NCI-H774 (cell line): ENCODE data around the gene SORBS1.

ENCODE experiments used
- DNase-seq: peaks from one replicate; lab custom pipeline; 2025; lab: John Stamatoyannopoulos, UW

Gene SORBS1

DNA sequence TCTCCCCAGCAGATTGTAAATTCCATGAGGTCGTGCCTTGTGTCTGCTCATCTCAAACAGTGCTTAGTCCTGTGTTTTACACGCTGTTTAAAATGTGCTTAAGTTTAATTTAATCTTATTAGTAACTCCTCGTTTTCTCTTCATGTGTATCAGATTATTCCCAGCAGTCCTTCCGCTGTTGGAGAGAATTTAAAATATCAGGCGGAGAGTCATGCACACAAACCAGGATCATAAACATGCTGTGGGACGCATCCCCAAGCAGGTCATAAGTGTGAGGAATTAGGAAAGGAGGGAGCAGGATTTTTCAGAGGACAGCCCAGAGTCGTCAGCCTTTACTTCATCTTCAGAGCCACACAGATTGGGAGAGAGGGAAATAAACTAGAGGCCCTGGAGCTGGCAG lies 4.2 kb upstream of the SORBS1 start:
- DNase-seq, result no peak

DNA sequence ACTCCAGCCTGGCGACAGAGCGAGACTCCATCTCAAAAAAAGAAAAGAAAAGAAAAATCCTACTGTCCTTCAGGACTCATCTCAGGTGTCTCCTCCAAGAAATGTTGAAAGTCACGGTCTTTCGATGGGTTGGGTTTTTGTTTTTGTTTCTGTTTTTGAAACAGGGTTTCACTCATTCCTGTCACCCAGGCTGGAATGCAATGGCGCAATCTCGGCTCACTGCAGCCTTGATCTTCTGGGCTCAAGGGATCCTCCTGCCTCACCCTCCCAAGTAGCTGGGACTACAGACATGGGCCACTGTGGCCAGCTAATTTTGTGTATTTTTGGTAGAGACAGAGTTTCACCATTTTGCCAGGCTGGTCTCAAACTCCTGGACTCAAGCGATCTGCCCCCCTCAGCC lies 3.1 kb upstream of the SORBS1 start:
- no peak for DNase-seq

DNA sequence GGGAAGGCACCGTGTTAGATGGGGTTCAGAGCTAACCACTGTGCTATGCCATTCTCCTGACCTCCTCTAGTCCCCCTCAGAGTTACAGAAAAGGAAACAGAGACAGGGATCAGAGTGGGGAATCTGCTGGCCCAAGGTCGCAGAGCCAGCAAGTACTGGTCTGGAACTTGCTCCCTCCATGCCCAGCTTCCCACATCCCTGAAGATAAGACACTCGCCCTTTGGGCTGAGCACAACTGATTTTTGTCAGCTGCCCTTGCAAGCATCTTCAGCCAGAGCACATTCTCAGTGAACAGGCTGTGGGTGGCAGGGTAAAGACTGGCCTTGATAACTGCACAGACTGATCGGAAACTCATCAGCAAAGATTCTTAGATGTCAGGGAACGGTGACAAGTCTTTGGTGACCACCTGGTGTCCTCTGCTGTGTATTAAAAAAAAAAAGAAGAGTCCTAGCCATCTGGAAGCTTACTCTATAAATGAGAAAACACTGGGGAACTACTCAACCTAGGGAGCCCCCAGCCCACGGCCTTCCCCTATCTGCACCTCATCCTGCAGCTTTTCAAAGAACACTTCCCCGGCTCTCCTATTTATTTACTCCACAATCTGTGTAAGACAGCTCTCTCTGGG lies 1.3 kb upstream of the SORBS1 start:
- no peak for DNase-seq

DNA sequence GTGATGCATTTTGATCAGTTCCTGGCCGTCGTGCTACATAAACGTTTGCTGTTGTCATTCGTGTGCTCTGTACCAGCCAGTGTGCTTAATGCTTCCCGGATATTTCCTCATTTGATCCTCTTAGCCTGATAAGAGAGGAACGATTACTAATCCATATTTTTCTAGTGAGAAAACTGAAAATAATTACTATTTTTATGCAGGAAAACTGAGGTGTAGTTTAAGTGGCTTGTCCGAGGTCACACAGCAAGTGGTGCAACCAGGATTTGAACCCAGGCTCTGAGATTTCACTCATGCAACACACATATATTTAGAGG lies 650 bp upstream of the SORBS1 start:
- no peak for DNase-seq

DNA sequence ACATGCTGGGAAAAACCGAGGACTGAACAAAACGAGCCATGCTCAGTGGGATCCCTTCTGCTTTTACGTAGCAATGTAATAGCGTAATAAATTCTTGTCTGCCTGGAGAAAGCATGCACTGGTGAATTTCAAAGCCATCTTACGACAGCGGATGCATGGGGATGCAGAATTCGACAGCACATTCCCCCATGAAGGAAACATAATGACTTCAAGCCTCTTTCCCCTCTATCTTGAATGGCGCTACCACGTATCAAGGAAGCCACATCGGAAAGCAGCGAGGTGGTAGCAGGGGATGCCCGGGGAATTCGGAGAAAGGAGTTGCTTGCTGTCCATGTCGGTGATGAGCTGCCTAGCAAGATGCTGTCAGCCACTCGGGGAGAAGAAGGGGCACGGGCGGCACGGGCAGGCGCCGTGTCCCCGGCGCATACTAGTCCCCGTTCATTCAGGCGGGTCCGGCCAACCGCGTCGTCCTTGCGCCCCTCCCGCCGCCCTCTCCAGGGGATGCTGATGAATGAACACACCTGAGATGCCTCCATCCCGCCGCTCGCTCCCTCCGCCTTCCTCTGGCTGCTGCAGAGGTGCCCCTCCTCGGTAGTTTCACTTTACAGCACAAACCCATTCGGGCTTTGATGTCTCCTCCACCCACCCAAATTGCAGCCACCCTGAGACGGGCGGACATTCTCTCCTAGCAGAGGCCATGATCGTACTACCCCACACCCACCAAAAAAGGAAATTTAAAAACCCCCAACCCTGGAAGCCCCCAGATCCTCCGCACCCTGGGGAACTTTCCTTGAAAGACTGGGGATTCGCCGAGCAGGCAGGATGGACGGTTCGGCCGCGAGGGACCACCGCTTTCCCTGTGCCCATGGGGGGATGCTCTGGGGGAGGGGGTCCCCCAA lies 644 bp downstream of the SORBS1 start:
- DNase-seq, result no peak

DNA sequence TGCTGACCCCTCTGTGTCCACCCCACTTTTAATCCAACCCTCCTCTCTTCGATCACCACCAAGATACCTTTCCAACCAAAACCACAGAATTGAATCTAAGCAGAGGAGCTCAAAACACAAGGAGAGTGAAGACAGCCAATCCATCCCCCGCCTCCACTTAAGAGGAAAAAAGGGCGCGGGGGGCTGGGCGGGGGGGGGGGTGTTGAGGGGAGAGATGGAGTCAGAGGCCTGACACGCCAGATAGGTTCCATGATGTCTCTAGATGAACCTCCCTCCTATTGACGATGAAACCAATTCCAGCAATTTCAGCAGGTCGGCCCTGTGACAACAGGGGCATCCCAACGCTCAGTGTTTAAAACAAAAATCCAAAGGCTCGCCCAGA lies 1.3 kb downstream of the SORBS1 start:
- DNase-seq, result no peak

DNA sequence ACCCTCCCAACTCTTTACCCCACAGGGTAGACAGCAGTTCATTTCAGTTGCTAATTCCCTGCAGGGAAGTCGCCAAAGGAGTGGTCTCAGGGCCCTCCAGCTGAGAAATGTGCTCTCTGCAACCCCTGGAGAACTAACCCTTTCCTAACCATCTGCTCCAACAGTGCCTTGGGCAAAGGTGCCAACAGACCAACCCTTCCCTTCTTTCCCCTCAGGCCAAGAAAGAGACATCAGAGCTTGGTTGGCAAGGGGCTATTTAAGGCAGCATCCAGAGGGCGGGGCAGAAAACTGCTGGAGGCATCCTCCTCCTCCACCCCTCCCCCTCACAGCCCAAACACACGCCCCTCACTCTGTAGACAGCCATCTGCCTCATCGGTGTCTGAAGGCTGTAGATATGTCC lies 1.7 kb downstream of the SORBS1 start:
- no peak for DNase-seq

DNA sequence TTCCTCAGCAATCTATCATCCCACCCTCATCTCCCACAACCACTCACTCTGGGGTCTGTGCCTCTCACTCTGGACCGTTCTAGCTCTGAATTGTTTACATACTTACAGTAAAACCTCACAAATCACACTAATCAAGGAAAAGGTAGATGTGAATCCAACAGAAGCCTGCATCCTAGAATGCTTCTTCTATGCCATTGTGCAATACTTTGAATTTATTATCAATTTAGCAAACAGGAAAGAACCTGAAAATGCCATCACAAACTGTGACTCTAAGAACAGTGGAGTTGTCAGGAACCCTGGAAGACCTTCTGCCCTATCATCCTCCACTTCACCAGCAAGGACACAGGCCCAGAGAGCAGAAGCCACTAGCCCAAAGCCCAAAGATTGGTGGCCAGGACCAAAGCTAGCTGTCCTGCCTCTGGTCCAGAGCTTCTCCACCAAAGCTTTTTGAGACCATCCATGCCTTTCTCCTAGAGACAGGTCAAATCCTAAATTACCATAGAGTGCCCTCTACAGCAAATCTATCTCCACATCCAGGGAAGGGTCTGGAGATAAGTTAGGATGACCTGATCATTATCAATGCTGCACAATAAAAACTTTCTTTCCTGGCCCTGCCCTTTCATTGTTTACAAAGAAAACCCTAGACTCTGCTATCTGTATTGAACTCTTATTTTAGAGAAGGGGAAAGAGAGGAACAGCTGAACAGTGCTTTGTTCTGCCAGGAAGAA lies 2.4 kb downstream of the SORBS1 start:
- no peak for DNase-seq

DNA sequence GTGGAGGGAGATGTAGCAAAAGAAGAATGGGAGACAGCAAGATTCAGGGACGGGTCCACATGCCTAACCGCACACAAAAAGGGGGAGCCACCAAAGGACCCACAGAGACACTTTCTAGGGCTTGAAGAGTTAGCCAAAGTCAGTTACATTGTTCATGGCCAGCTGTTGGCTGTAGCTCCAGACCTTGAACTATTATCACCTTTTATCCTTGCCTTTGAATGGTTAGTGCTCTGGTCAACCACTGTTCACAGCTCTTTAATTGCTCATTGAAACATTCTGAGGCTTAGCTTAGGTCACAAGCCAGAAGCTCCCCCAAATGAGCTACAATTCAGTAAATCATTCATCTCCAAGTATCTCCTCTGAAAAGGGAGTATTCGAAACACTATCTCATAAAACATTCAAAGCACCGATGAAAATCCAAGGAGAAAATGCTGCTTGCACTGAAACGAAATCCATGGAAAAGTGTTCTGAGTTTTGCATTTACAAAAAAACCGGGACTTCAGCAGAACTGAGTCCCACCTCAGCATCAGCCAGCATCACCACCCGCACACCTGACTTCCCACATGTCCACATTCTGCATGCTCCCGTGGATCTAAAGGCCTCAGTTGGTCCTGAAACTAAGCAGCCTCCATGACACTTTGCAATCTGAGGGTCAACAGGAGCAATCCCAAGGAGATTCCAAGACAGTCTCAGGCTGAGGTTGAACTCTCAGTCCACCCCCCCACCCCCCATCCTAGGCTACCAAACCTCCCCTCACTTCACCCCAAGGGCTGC lies 4.0 kb downstream of the SORBS1 start:
- DNase-seq, result no peak

DNA sequence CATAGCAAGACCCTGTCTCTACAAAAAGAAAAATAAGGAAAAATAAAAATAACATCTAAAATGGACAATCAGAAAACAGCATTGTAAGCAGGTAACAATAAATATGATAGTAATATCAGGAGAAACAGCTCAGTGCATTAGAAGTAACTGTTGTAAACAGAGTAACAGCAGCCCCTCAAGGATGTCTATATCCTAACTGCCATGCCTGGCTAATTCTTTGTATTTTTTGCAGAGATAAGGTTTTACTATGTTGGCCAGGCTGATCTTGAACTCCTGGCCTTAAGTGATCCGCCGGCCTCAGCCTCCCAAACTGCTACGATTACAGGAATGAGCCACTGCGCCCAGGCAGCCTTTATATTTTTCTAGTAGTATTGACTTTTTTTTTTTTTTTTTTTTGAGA lies 7.5 kb downstream of the SORBS1 start:
- no peak for DNase-seq

DNA sequence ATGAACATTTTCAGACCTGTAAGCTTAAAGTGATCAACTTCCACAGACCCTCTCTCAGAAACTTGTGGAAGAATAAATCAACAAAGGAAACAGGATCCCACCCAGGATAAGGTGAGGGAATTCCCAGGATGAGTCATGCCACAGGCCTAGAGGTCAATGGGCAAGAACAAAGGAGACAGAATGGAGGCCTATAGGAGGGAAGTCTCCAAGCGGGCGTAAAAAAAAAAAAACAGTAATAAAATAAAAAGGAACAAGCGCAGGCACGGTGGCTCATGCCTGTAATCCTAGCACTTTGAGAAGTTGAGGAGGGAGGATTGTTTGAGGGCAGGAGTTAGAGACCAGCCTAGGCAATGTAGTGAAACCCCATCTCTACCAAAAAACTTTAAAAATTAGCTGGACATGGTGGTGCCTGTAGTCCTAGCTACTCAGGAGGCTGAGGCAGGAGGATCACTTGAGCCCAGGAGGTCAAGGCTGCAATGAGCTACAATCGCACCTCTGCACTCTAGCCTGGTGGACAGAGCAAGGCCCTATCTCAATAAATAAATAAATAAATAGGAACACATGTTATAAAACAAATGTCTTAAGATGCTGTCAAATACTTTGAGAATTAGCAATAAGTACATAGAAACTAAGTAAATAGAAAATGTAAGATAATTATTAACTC lies 8.4 kb downstream of the SORBS1 start:
- no peak for DNase-seq

DNA sequence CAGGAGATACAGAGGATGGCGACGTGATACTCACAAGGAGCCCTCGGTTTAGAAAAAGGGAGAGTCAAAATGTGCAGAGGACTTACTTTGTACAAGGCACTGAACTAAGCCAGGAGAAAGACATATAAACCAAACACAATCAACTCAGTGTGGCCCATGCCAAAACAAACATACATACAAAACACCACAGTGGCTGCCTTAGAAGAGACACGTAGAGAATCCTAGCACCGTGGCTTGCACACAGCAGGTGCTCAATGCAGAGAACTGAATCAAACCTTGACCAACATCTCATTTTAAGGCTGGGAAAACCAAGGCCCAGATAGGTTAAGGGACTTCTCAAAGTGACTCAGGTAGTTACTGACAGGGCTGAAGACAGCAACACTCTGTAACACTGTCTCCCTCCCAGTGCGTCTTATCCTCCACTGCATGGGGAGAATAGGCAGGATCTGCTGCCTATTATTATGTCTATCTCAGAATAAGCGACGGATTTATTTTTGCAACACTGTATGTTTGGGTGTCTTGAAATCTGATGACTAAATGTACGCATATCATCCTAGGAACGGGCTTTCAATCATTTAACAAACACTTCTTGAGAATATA lies 11.0 kb downstream of the SORBS1 start:
- DNase-seq, result no peak

DNA sequence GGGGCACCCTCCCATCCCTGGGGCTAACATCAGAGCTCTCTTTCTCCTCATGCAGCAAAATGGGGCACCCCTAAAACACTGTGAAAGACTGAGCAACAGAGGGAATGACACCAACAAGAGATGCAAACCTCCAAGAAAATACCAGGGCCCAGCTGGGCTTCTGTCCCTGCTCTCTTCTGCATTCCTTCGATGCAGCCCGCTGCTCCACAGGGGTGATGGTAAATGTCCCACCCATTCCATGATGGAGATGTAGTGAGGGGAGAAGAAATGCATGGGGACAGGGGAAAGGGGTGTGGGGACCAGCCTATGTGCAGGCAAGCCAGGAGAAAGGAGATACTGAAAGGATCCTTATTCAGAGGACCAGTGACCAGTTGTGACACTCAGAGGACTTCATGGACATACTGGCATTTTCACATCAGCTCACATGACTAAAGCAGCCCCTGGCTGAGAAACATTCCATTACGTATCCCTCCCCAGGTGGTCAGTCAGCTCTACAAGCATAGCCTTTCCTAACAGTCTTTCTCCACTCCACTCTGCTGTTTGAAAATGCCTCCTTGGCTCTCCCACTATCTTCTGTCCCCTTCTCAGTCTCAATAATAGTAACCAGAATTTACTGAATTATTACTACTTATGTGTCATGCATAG lies 13.3 kb downstream of the SORBS1 start:
- DNase-seq, result no peak

DNA sequence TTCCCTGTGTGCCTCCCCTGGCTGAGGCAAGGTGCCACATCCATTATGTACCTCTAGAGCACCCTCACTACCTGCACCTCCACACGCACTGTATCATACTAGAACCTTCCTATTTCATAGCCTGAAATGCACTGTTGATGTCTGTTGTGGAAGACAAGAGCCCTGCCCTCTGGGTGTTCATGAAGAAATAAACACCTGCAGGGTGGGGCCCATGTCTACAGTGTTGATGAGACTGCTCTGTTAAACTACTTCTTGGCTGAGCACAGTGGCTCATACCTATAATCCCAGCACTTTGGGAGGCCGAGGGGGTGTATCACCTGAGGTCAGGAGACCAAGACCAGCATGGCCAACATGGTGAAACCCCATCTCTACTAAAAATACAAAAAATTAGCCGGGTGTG lies 14.0 kb downstream of the SORBS1 start:
- no peak for DNase-seq

DNA sequence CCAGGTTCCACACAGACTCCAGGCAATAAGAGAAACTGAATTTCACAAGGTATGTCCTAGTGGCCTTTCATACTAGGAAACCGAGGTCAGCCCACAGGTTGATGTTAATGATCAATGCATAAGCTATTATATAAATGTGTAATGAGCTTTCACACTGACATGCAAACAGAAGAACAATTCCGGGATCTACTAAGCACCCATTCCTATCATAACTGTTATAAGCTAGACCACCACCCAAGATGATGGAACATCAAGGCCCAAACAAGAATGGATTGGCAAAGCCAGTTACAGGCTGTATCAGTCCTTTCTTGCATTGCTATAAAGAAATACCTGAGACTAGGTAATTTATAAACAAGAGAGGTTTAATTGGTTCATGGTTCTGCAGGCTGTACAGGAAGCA lies 15.2 kb downstream of the SORBS1 start:
- no peak for DNase-seq

DNA sequence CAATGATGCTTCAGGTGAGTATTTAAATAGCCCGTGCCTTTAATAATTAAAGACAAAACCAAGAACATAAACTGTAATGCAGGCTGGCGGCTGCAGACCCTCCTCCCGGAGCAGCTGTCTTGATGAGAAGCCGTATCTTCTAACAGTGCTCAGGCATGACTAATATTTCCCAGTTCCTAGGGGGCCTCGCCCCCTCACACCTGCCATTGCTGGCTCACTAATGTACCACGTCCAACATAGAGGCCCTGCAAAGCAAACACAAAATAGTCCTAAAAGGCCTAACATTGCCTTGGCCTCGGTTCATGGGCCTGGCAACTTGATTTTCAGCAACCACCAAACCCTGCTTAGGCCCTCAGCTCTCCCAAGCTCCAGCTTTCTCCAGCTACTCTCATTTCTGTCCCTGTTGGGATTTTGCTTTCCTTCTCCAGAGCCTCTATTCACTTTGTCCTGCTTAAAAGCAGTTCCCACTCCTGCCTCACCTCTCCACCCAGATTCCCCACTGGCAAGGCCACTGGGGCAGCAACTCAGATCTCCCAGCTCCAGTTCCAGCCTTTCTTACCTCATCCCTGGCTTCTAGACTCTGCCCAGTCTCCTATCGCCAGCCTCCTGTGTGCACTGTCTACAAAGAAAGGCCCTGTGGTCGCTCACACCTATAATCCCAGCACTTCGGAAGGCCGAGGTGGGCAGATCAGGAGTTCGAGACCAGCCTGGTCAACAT lies 16.2 kb downstream of the SORBS1 start:
- DNase-seq, result no peak

DNA sequence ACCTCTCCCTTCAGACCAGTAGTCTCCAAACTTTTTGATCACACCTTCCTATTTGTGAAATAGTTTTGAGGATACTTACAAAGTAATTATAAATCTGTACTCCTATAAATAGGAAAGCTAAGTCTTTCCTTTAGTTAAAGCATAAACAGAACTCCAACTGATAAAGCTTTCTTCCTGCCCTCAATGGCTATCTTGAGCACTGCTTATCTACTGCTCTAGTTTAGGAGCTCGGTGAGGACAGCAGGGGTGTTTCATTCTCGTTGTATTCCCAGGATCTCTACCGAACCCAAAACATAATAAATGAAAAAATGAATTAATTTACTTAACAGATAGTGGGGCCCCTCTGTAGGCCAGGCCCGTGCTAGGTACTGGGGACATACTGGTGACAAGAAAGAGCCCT lies 17.7 kb downstream of the SORBS1 start:
- DNase-seq, result no peak

DNA sequence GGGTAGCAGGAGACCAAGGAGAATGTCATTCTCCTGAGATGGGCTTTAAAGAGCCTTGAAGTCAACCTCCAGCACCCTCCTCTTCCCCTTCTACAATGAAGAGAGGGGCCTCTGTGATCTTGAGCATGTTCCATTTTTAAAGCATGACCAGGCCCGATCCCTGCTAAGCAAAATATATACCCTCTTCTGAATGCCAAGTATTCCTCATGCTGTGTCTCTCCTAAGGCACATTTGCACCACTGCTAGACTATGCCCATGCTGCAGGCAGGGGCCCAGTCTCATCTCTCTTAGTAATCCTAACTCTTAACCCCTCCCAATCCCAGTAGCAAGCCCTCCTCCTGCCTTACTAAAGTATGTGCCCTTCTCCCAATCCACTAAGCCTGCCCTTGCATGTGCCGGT lies 18.4 kb downstream of the SORBS1 start:
- DNase-seq, result no peak

DNA sequence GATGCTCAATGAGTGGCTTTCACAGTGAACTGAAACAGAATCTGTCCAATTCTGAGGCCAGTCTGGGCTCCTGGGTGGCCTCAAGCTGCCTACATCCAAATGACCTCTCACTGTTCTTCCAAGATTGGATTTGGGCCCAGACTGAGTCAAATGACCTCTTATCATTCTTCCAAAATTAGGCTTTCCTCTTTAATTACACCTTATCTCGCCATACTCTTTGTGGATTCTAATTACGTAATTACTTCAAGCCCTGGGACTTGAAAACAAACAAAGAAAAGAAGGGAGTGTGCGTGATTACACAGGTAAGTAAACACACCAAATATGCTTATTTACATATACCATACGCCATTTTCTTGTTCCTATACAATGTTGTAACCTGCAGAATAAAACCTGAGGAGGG lies 18.8 kb downstream of the SORBS1 start:
- peak; percentile 26 for DNase-seq

DNA sequence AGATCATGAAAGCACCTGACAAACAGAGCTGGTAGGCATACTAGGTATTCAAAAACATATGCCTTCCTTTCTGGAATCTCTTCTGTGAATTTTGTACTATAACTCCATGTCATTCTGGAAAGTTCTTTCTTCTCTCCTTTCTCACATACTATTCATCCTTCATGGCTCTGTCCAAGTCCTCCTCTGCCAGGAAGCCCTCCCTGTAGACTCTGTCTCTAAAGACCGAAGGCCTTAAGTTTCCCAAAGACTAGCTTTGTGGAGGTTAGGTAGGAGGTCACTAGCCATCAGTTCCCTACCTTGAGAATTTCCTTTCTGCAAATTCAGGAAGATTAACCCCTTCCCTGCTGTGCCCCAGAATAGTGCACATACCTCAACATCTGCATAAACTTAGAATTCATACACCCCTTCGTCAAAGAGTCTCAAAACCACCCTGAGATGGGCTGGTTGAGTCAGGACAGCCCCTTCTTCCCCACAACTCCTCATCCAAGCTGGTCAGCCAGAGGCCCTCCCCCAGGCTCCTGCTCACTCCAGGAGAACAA lies 20.6 kb downstream of the SORBS1 start:
- no peak for DNase-seq
